GM18520 (cell line): Measurements from ENCODE around the gene ZNF750.

Source experiments
- ATAC-seq: cut with Tn5 transposase; IDR thresholded peaks from one replicate; pipeline ENCODE4 v1.9.1; 2021; ENCODE audit not compliant: unreplicated experiment

The ZNF750 gene

DNA sequence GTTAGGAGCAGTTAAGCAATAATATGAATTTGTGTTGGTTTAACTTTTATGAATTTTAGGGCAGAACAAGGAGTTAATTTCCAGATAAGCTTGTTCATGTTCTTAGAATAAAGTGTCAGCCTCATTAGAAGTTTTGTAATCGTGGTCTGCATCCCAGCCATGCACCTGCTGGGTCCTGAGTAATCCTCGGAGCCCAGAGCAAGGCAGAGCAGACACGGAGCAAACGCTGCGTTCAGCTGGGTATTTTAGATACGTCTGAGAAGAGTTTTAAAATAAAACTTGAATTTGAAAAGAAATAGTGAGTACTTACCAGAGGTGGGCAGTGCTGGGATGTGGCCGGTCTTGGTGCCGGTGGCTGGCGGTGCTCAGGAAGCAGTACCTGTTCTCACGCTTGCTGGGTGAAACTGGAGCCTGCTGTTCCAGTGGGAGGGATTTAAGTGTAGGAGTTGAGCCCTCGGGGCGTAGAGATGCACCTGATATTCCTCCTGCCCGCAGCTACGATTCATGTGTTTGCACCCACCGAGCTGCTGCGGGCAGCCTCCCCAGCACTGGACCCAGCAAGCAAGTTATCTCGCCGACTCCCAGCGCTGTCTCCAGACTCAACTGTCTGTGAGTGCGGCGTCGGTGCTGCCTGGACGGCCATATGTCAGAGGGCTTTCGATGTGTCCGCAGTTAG, at the start of gene ZNF750:
ZNF750 (minus strand) TSS at position 406 of the 676 bp plus-strand sequence. CDS start 7,568 bp downstream, outside the sequence.
- no peak for ATAC-seq

GRCh38 chr17:82888583-82889495, 49.0 kb upstream of the ZNF750 start:
- no peak for ATAC-seq

GRCh38 chr17:82887255-82888164, 47.7 kb upstream of the ZNF750 start:
- ATAC-seq = no peak

DNA sequence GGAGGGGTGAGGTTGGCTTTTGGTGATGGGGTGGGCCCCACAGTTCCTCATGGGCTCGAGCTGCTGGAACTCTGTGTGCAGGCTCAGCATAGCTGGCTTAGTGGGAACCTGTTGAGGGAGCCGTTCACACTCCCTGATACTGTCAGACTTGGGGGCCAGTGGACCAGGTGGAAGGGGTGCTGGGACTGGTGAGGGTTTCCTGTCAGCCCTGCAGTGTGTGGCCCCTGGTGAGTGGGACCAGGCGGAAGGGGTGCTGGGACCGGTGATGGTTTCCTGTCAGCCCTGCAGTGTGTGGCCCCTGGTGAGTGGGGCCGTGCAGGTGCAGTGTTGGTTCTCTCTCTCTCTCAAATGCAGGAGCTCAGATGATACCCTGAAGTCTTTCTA, 45.1 kb upstream of the ZNF750 start:
- no peak for ATAC-seq

DNA sequence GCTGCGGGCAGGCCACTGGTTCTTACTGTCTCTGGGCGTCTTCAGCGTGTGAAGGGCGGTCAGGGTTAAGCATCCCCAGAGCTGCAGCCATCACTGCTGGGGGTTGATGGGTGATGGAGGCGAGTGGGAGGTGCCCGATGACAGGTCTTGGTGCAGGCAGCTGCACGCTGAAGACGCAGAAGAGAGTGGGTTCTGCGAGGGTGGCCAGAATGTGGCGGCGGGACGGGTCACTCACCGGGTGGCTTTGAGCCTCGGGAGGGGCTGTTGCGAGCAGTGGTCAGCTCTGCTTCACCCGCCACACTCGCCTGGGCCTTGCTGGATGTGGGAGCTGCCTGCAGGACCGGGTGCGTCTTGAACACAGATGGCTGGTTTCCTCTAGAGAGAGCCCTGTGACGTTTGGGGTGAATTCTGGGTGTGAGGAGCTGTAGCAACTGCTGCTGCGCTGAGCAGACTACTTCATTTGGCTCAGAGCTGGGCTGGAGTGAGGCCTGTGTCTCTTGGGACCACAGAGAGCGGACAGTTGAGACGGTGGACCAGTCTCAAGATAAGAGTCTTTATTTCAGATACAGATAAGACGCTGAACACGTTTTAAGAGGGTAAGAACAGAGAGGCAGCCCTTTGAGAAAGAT, 44.6 kb upstream of the ZNF750 start:
- ATAC-seq = no peak

GRCh38 chr17:82883419-82884031, 43.7 kb upstream of the ZNF750 start:
- no peak for ATAC-seq

DNA sequence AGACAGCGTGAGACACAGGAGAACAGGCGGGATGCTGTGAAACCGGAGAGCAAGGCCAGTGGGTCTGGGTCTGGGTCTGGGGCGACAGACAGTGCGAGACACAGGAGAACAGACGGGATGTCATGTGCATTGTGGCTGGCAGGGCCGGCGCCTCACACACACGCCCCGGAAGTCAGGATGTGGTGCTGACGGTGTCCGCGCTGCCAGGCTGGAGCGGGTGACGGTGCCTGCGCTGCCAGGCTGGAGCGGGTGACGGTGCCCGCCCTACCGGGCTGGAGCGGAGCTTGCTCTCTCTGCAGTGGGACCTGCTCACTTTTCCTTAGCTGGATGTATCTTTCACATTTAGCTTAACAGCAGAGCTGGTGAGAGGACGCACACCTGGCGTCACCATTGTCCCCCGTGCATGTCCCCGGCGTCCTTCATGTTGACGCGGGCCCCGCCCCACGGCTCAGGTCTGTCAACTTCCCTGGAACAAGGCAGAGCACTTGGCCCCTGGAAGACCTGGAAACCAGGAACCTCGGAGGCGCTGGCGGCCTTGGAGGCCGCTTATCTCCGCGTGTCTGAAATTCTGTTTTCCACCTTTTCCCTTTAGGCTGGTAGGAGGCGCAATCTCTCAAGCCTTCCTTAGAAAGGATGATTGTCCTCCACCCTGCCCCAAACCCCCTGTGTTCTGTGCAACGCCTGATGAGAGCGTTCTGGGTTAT, 43.0 kb upstream of the ZNF750 start:
- ATAC-seq = no peak

DNA sequence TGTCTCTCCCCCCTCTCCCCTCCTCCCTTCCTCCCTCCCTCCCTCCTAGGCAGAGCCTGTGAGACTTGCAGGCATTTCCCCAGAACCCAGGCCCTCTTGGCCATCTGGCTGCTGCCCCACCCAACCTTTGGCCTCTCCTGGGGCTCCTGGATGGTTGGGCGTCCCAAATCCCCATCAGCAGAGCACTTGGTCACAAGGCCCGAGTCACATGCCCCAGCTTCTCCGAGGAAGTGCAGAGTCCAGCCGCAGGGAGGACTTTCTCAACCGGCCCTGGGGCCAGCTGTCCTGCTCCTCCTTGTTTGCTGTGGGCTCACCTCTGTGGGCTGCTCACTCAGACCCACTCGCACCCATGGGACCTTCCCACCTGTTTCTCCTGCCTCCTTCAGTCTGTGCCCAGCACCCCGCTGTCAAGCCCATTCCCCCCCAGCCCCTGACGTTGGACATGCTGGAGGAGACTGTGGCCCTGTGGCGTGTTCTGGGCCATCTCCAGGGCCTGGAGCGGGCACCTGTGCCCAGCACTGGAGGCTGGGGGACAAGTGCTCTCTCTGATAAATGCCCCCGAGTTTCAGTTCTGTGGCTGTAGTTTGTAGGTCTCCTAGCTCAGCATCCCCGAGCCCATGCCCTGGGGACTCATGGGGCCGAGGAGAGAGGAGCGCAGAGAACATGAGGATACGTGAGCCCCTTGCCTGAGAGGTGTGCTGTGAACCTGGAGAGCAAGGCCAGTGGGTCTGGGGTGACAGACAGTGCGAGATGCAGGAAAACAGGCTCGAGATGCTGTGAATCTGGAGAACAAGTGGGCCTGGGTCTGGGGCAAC, 42.3 kb upstream of the ZNF750 start:
- ATAC-seq = no peak

GRCh38 chr17:82881324-82881823, 41.6 kb upstream of the ZNF750 start:
- ATAC-seq = no peak

- ATAC-seq = no peak
Observed at GRCh38 chr17:82880620-82881323, 41.0 kb upstream of the ZNF750 start.

GRCh38 chr17:82879241-82879640, 39.4 kb upstream of the ZNF750 start:
- no peak for ATAC-seq

DNA sequence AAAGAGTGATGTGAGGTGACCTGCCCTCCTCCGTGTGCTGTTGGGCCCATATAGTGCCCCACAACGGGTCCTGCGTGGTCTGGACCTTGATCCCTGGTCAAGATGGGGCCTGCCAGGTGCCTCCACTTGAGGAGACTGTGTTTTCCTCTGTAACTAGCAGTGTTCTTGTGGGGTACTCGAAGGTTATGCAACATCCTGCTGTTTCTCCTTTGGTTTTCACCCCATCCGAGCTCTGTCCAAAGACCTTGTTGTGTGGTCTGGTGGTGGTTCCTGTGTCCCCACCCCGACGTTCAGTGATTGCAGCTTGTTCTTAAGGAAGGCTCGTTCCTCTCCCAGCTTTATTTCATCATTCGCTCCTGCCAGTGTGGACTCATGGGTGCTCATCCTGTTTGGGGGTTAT, 38.7 kb upstream of the ZNF750 start:
- no peak for ATAC-seq

GRCh38 chr17:82876602-82877379, 37.0 kb upstream of the ZNF750 start:
- no peak for ATAC-seq

- ATAC-seq = no peak
Observed at GRCh38 chr17:82876149-82876548, 36.3 kb upstream of the ZNF750 start.

- ATAC-seq = no peak
Observed at GRCh38 chr17:82875407-82875856, 35.6 kb upstream of the ZNF750 start.

DNA sequence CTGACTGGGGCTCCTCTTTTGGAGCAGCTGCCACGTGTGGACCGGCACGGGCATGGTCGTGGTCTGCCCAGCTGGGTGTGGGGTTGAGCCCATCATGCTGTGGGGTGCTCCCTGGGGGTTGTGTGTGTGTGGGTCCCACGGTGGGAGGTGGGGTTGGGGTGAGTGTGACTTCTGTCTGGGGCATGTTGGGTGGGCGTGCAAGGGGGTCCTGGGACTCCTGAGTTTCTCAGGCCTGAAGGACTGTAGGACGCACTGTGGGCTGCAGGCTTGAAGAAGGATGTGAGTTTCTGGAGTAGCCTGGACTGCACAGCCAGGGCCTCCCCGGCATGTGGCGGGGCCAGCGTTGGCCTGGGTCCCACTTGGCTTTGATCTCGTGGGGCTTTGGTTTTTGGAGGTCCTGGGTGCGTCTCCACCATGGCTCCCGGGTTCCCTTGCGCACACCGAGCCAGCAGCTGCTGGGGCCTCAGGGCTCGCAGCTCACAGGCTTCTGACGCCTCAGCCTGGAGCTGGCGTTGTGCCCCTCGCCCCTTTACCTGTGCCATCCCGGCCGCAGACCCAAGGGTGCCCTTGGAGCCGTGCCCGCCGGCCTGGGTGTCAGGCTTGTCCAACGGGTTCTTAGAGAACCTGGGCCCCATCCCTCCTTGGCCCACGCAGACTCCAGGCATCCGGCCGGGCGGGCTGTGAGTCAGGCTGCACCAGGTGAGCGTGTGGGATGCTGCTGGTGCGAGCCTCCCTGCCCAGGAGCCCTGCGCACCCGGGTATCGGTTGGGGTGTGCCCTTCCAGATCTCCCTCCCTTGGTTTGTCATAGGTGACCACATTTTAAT, 34.4 kb upstream of the ZNF750 start:
- no peak for ATAC-seq
